Right lobe of liver (tissue), 6 donors: ENCODE data around the gene ENTPD1. TPM values are rescaled to one million over a fixed set of nuclear protein-coding genes. Genes with fewer than 3 reads are reported as not detected.
"Not testable (repeated sequence)": the region's sequence is repeated elsewhere in the genome, so short reads cannot be mapped to it uniquely, and the experiment has no call there.

Experiments
- ATAC-seq, 4 donors: fragments of 200-7000 bp; cut with Tn5 transposase; one replicate each; pipeline ENCODE4 v1.9.1; 2020; ENCODE audit warnings: mild to moderate bottlenecking in 4 of 4, moderate library complexity in 4 of 4
- DNase-seq, 3 donors: peaks; one replicate each; pipeline ENCODE4 v3.0.0-alpha.2; 2020
- H3K27ac ChIP-seq, 3 donors: fragments of 200-600 bp; one replicate each; pipeline ENCODE4 v1.8.0; 2022
- H3K27me3 ChIP-seq, 2 donors: fragments of 200-600 bp; one replicate each; pipeline ENCODE4 v1.8.0; 2022
- H3K36me3 ChIP-seq, 4 donors: fragments of 200-600 bp; sonication (generic) in 1 of 4; one replicate each; pipeline versions ENCODE4 v1.5.1 to v1.8.0; 2017 to 2022; ENCODE audit warnings: control low read depth in 1 of 4
- H3K4me1 ChIP-seq, 4 donors: fragments of 200-600 bp; sonication (generic) in 1 of 4; one replicate each; pipeline versions ENCODE4 v1.5.1 to v1.8.0; 2017 to 2022; ENCODE audit warnings: control low read depth in 1 of 4
- H3K4me3 ChIP-seq, 3 donors: fragments of 200-600 bp; one replicate each; pipeline ENCODE4 v1.8.0; 2022
- H3K9me3 ChIP-seq, 4 donors: fragments of 200-600 bp; sonication (generic) in 1 of 4; one replicate each; pipeline versions ENCODE4 v1.5.1 to v1.8.0; 2017 to 2022; ENCODE audit warnings: control low read depth in 1 of 4
- CTCF ChIP-seq, 4 donors: fragments of 200-600 bp in 3 of 4; fragments of 450-650 bp in 1 of 4; IDR thresholded peaks; one replicate each; pipeline versions ENCODE4 v1.5.1 to v1.8.0; 2016 to 2022; ENCODE audit warnings: antibody characterized with exemption in 4 of 4, mild to moderate bottlenecking in 2 of 4
- POLR2A ChIP-seq: fragments of 450-650 bp; IDR thresholded peaks from one replicate; pipeline ENCODE4 v1.6.1; 2017; ENCODE audit warnings: antibody characterized with exemption, mild to moderate bottlenecking
- WGBS: methylation state at CpG from one replicate; pipeline ENCODE4 v1.1.6; 2018; ENCODE audit warnings: low coverage, low lambda C conversion rate; ENCODE audit not compliant: insufficient coverage; ENCODE audit errors: missing lambda C conversion rate; 5-methylcytosine and 5-hydroxymethylcytosine counted together
- intact Hi-C, 2 donors: fragments of 100-400 bp; cut with DNase I; formaldehyde crosslinking; loops; one replicate each; pipeline versions ENCODE4 v1.11.2 to v1.14.1; 2022
- total RNA-seq, 6 experiments: library from RNA; depleted of rRNA in 2 of 6; stranded (reverse); fragments of >200 nt in 2 of 6; fragmentation: NEBNext Ultra II Directional in 3 of 6; extraction: Animal tissue kit (Norgen Biotek cat#: 25700) in 3 of 6; gene quantifications; one replicate each; pipeline versions ENCODE4 v1.1.0 to v1.2.4, GENCODE V29; 2016 to 2023
- donor health status: DM: no; HTN: yes; CAD: no.
- donor health status: DM: no; HTN: no; CAD: no.
- donor health status: DM: no; HTN: no; CAD: no.
- donor health status: DM: no; HTN: yes; CAD: no.
- donor health status: DM: no; HTN: yes; CAD: no.

ENTPD1 gene
- total RNA-seq, 6 experiments from 2014 or later: 1.8 to 4.7 (median 3.6) TPM

GRCh38 chr10:95873139-95873538 lies 117.2 kb downstream of the ENTPD1 start:
- no peaks in the 10 kb centered on the region for H3K27me3 ChIP-seq
- intact Hi-C loops: no loop called here
- no peak overlapping the region for H3K27ac ChIP-seq
- H3K9me3 ChIP-seq: no peaks in the 10 kb centered on the region
- no peaks in the 10 kb centered on the region for H3K4me1 ChIP-seq
- WGBS: 100% methylated on average over 1 of the region's 2 CpGs
- ATAC-seq (no peak), DNase-seq (no peak)
- no peak overlapping the region for H3K4me3 ChIP-seq
- TF ChIP-seq CTCF (IDR thresholded peaks at IDR 0.05): no peak
- TF ChIP-seq POLR2A: no peak
- H3K36me3 ChIP-seq: peaks cover 0 to 2% (median 0%) of the 10 kb centered on the region in 4 donors

- Histone ChIP-seq H3K4me1 (no peaks in the 10 kb centered on the region), H3K9me3 (no peaks in the 10 kb centered on the region), H3K36me3 (peaks cover 0 to 2% (median 0%) of the 10 kb centered on the region in 4 donors), H3K4me3 (no peak overlapping the region), H3K27me3 (no peaks in the 10 kb centered on the region), H3K27ac (no peak overlapping the region)
- WGBS: 94% methylated on average over 3 of the region's 4 CpGs
- no peak for DNase-seq
- ATAC-seq: no peak
- TF ChIP-seq POLR2A: no peak
- TF ChIP-seq CTCF (IDR thresholded peaks at IDR 0.05): no peak
- intact Hi-C loops: no loop called here
Measured at GRCh38 chr10:95873651-95874050, 117.7 kb downstream of the ENTPD1 start.

GRCh38 chr10:95874783-95875182 lies 118.8 kb downstream of the ENTPD1 start:
- H3K4me1 ChIP-seq, H3K9me3 ChIP-seq, H3K36me3 ChIP-seq, H3K27ac ChIP-seq, H3K27me3 ChIP-seq, ATAC-seq, DNase-seq, H3K4me3 ChIP-seq, intact Hi-C loops: not testable (repeated sequence)

DNA sequence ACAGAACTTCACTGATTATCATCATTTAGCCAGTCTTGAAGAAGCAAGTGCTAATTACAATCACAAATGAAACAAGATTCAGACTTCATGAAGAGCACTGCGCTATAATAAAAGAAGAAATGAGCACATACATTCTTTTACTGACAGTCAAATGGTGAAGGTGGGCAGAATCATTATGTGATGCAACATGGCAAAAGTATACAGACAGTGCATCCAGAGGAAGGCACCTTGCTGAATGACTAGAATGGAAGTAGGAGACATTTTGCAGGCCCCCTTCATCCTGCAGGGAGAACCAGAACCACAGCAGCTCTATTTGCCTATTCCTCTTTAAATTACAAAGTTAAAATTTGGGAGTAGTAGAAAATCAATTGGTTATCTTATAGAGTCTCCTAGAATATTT lies 120.8 kb downstream of the ENTPD1 start:
- no peak overlapping the region for H3K27ac ChIP-seq
- ATAC-seq: no peak
- no peaks in the 10 kb centered on the region for H3K27me3 ChIP-seq
- TF ChIP-seq CTCF (IDR thresholded peaks at IDR 0.05) (no peak), POLR2A (no peak)
- no peaks in the 10 kb centered on the region for H3K4me1 ChIP-seq
- H3K9me3 ChIP-seq: no peaks in the 10 kb centered on the region
- H3K36me3 ChIP-seq: peaks cover 0 to 2% (median 0%) of the 10 kb centered on the region in 4 donors
- H3K4me3 ChIP-seq: no peak overlapping the region
- 100% methylated on average over 1 of the region's 1 CpG for WGBS
- no peak for DNase-seq
- intact Hi-C loops: no loop called here

DNA sequence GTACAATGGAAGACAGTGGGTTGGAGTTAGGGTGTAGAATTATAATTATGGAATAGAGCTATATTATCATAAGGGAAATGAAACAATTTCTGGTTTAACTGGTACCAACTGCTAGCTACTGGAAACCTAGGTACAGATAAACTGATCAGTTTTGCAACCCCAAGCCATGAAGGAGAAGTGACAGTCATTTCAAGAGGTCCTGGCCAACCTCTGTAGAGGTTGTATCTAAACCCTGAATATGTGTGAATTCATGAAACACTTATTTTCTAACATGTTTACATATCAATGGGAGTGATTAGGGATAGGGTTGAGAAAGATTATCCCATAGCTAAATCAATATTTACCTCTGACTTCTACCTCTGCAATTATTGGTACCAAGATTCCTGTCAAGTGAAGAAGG lies 121.9 kb downstream of the ENTPD1 start:
- peaks cover 0 to 2% (median 0%) of the 10 kb centered on the region in 4 donors for H3K36me3 ChIP-seq
- H3K9me3 ChIP-seq: no peaks in the 10 kb centered on the region
- no peaks in the 10 kb centered on the region for H3K27me3 ChIP-seq
- H3K4me3 ChIP-seq: no peak overlapping the region
- intact Hi-C loops: no loop called here
- no peaks in the 10 kb centered on the region for H3K4me1 ChIP-seq
- TF ChIP-seq CTCF (IDR thresholded peaks at IDR 0.05) (no peak), POLR2A (no peak)
- ATAC-seq (no peak), DNase-seq (no peak)
- no peak overlapping the region for H3K27ac ChIP-seq
